Thymus (tissue), 11 donors: ENCODE data around the gene WNK2. TPM values are rescaled to one million over a fixed set of nuclear protein-coding genes. Genes with fewer than 3 reads are reported as not detected.

Source experiments
- DNase-seq, 9 donors: peaks; one replicate each; pipeline ENCODE4 v3.0.0-alpha.2; 2013; ENCODE audit warnings: low spot score in 9 of 9, low read depth in 6 of 9, missing footprints in 1 of 9
- H3K27ac ChIP-seq, 2 donors: one replicate each; pipeline ENCODE4 v1.5.1; 2013; ENCODE audit warnings: control low read depth in 1 of 2, low read depth in 1 of 2, low read length in 1 of 2, mild to moderate bottlenecking in 1 of 2, moderate library complexity in 1 of 2
- H3K27me3 ChIP-seq, 2 donors: one replicate each; pipeline ENCODE4 v1.5.1; 2013; ENCODE audit warnings: low read length in 1 of 2; ENCODE audit not compliant: control insufficient read depth in 2 of 2, insufficient read depth in 1 of 2
- H3K36me3 ChIP-seq, 2 donors: one replicate each; pipeline ENCODE4 v1.5.1; 2013; ENCODE audit warnings: low read length in 1 of 2, mild to moderate bottlenecking in 1 of 2, moderate library complexity in 1 of 2; ENCODE audit not compliant: control insufficient read depth in 2 of 2, insufficient read depth in 2 of 2
- H3K4me1 ChIP-seq, 2 donors: one replicate each; pipeline ENCODE4 v1.5.1; 2013; ENCODE audit warnings: low read length in 2 of 2; ENCODE audit not compliant: control insufficient read depth in 2 of 2, insufficient read depth in 2 of 2
- H3K4me3 ChIP-seq, 2 donors: one replicate each; pipeline ENCODE4 v1.5.1; 2013; ENCODE audit warnings: low read length in 2 of 2, control low read depth in 1 of 2, mild to moderate bottlenecking in 1 of 2
- H3K9me3 ChIP-seq, 2 donors: one replicate each; pipeline ENCODE4 v1.5.1; 2013; ENCODE audit warnings: low read length in 1 of 2, mild to moderate bottlenecking in 1 of 2; ENCODE audit not compliant: control insufficient read depth in 2 of 2, insufficient read depth in 1 of 2
- WGBS: extraction: QIAGEN DNeasy Blood & Tissue Kit; methylation state at CpG from one replicate; pipeline ENCODE4 v1.1.7; 2013; 5-methylcytosine and 5-hydroxymethylcytosine counted together
- polyA plus RNA-seq: library from polyadenylated mRNA; stranded (reverse); fragments of 200-250 nt; gene quantifications from one replicate; pipeline ENCODE4 v1.2.3, GENCODE V29; 2013
- total RNA-seq: library from RNA; stranded (reverse); fragments of 120-200 nt; gene quantifications from one replicate; pipeline ENCODE4 v1.2.4, GENCODE V29; 2013
- donor health status: healthy.

The WNK2 gene
- total and polyA plus RNA-seq, 2 donors = 9.1 to 12.5 TPM

GRCh38 chr9:93256878-93257807 is 73.2 kb downstream of the WNK2 start:
- WGBS = 96% methylated on average over 22 of the region's 22 CpGs
- Histone ChIP-seq H3K36me3 (no peaks in the 10 kb centered on the region), H3K27me3 (no peaks in the 10 kb centered on the region), H3K27ac (no peak overlapping the region), H3K4me1 (peaks cover 0 to 36% of the 10 kb centered on the region in 2 donors), H3K9me3 (no peaks in the 10 kb centered on the region), H3K4me3 (no peak overlapping the region)
- DNase-seq = no peak

DNA sequence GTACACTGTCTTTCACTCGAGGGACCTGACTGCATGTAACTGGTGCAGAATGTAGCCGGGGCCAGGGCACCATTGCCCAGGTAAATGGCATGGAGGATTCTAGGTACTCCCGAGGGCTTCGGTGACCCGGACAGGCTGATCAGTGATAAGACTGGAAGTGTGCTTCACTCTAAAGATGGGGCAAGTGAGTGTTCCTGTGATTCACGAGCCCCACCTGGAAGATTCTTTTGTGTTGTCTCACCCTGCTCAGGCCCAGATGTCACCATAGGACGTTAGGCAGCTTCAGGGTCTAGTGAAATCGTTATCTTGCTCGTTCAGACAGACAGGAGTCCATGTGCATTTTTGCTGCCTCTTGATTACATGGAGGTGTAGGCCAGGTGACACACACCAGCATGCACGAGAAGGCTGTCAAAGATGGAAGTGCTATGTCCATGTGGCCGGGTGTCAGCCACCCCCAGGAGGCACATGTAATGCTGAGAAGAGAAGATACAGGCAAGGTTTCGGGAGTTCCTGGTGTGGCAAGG is 73.9 kb downstream of the WNK2 start:
- Histone ChIP-seq H3K36me3 (no peaks in the 10 kb centered on the region), H3K4me1 (peaks cover 5 to 40% of the 10 kb centered on the region in 2 donors), H3K27me3 (no peaks in the 10 kb centered on the region), H3K27ac (no peak overlapping the region), H3K4me3 (no peak overlapping the region), H3K9me3 (no peaks in the 10 kb centered on the region)
- DNase-seq = no peak
- 93% methylated on average over 12 of the region's 12 CpGs for WGBS

DNA sequence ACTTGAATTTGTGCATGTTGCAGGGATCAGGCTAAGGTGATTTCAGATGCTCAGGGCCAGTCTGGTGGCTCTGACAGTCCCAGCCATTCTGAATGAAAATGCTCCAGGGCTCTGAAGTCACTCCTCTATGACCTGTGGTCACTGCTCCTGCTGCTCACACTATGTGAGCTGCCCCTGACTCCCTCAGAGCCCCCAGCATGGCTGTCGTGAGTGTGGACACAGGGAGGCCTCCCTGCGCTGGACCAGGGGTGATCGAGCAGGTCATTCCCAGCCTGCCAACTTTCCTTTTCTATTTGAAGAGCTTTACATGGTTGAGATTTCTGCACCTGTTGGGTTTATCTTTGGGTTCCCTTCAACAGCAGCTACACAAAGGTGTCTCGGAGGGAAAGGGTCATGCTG is 74.5 kb downstream of the WNK2 start:
- WGBS = 97% methylated on average over 4 of the region's 4 CpGs
- Histone ChIP-seq H3K4me3 (no peak overlapping the region), H3K9me3 (no peaks in the 10 kb centered on the region), H3K36me3 (no peaks in the 10 kb centered on the region), H3K27me3 (no peaks in the 10 kb centered on the region), H3K4me1 (peaks cover 5 to 46% of the 10 kb centered on the region in 2 donors), H3K27ac (no peak overlapping the region)
- DNase-seq = no peak

GRCh38 chr9:93258818-93259489 is 75.0 kb downstream of the WNK2 start:
- Histone ChIP-seq H3K4me1 (peaks cover 5 to 46% of the 10 kb centered on the region in 2 donors), H3K36me3 (no peaks in the 10 kb centered on the region), H3K9me3 (no peaks in the 10 kb centered on the region), H3K27ac (no peak overlapping the region), H3K27me3 (no peaks in the 10 kb centered on the region), H3K4me3 (no peak overlapping the region)
- DNase-seq = no peak
- 95% methylated on average over 33 of the region's 33 CpGs for WGBS

- DNase-seq = no peak
- H3K4me3 ChIP-seq = no peak overlapping the region
- H3K9me3 ChIP-seq = no peaks in the 10 kb centered on the region
- H3K27ac ChIP-seq = no peak overlapping the region
- H3K36me3 ChIP-seq = peaks cover 0 to under 1% of the 10 kb centered on the region in 2 donors
- H3K27me3 ChIP-seq = no peaks in the 10 kb centered on the region
- 92% methylated on average over 20 of the region's 20 CpGs for WGBS
- peaks cover 5 to 49% of the 10 kb centered on the region in 2 donors for H3K4me1 ChIP-seq
These were observed 75.7 kb downstream of the WNK2 start for GRCh38 chr9:93259490-93260262.

DNA sequence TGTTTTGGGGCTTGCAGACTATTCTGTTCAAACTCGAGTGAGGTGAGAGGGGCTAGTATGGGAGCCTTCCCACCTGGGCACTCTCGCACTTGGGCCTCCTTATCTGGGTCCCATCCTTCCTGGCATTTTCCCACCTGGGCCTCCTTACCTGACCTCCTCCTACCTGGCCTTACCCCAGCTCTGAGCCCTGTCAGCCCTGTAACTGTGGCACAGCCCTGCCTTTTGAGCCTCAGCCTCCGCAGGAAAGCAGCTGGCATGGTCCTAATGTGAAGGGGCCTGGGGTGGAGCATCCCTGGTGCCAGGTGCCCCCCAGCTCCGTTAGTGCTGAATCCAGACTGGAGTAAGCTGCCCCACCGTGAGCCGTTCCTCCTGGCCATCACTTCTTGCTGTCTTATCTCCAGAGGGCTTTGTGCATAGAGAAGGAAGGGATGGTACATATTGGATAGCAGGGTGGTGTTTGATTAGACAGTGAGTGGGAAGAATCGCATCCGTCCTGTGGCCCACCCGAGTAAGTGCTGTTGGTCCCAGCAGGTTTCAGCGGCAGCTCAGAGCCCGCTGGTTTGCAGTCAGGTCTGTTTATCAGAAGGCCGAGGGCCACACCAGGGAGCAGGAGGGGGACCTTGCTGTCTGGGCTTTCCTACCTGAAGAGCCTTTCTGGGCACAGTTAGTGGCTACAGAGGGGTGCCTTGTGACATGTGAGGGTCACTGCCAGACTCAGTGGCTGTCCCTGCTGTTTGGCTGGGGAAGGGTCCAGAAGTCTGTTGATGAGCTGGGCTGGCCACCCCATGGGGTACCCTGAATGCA is 76.5 kb downstream of the WNK2 start:
- WGBS = 97% methylated on average over 12 of the region's 12 CpGs
- Histone ChIP-seq H3K4me3 (no peak overlapping the region), H3K27ac (no peak overlapping the region), H3K27me3 (no peaks in the 10 kb centered on the region), H3K9me3 (no peaks in the 10 kb centered on the region), H3K4me1 (peaks cover 5 to 57% of the 10 kb centered on the region in 2 donors), H3K36me3 (peaks cover 0 to 6% of the 10 kb centered on the region in 2 donors)
- no peak for DNase-seq

DNA sequence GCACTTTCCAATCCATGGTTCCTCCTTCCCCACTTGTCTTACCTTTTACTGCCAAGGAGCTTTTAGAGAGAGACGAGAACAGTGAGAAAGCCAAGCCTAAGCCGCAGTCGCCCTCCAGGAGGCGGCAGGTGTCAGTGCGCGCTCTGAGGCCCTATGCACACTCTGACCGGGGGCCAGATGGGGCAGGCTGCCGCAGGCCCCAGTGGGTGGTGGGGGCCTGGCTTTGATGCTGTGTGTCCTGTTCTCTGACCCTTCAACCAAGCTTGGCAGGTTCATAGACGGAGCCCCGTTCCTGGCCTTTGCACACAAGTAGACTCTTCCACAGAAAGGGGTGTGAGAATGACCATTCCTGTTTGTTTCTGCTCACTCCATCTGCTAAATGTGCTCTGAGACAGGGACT is 77.3 kb downstream of the WNK2 start:
- Histone ChIP-seq H3K9me3 (no peaks in the 10 kb centered on the region), H3K27ac (no peak overlapping the region), H3K36me3 (peaks cover 0 to 6% of the 10 kb centered on the region in 2 donors), H3K4me1 (peaks cover 5 to 65% of the 10 kb centered on the region in 2 donors), H3K27me3 (no peaks in the 10 kb centered on the region), H3K4me3 (no peak overlapping the region)
- no peak for DNase-seq
- WGBS = 92% methylated on average over 10 of the region's 10 CpGs

- Histone ChIP-seq H3K4me3 (no peak overlapping the region), H3K27ac (no peak overlapping the region), H3K36me3 (peaks cover 0 to 6% of the 10 kb centered on the region in 2 donors), H3K27me3 (no peaks in the 10 kb centered on the region), H3K4me1 (peaks cover 10 to 71% of the 10 kb centered on the region in 2 donors), H3K9me3 (no peaks in the 10 kb centered on the region)
- DNase-seq = peak in 1 of 9 donors; percentile 36
- WGBS = 86% methylated on average over 26 of the region's 26 CpGs
These were observed 78.0 kb downstream of the WNK2 start for GRCh38 chr9:93261735-93262523.
